Thyroid gland (tissue), 4 donors: ENCODE results near the gene SHROOM2. TPM values are rescaled to one million over a fixed set of nuclear protein-coding genes. Genes with fewer than 3 reads are reported as not detected.

Experiments used
- DNase-seq, 2 donors: peaks; one replicate each; pipeline ENCODE4 v3.0.0-alpha.2; 2019
- H3K27ac ChIP-seq, 3 donors: fragments of 200-600 bp; sonication (generic); 1 replicate in 2 of 3; 2 replicates in 1 of 3; pipeline ENCODE4 v1.5.1; 2016 to 2019; ENCODE audit warnings: mild to moderate bottlenecking in 1 of 3, moderate library complexity in 1 of 3
- H3K27me3 ChIP-seq: fragments of 200-600 bp; sonication (generic); one replicate; pipeline ENCODE4 v1.5.1; 2019
- H3K36me3 ChIP-seq, 2 donors: fragments of 200-600 bp; sonication (generic); one replicate each; pipeline ENCODE4 v1.5.1; 2016 to 2019
- H3K4me1 ChIP-seq, 2 donors: fragments of 200-600 bp; sonication (generic); one replicate each; pipeline ENCODE4 v1.5.1; 2017 to 2019
- H3K4me3 ChIP-seq, 3 donors: fragments of 200-600 bp; sonication (generic); replicated peaks in 1 of 3; 1 replicate in 2 of 3; 2 replicates in 1 of 3; pipeline ENCODE4 v1.5.1; 2016; ENCODE audit warnings: mild to moderate bottlenecking in 1 of 3
- H3K9me3 ChIP-seq: fragments of 200-600 bp; sonication (generic); one replicate; pipeline ENCODE4 v1.5.1; 2017
- POLR2A ChIP-seq, 2 donors: fragments of 450-650 bp; IDR thresholded peaks; one replicate each; pipeline ENCODE4 v1.6.1; 2017; ENCODE audit warnings: antibody characterized with exemption in 2 of 2, mild to moderate bottlenecking in 2 of 2, moderate library complexity in 1 of 2
- WGBS, 2 donors: methylation state at CpG; one replicate each; pipeline ENCODE4 v1.1.5; 2017; 5-methylcytosine and 5-hydroxymethylcytosine counted together
- intact Hi-C: fragments of 100-400 bp; cut with DNase I; formaldehyde crosslinking; loops from one replicate; pipeline ENCODE4 v1.15.1; 2023
- total RNA-seq, 4 donors: library from RNA; depleted of rRNA; stranded (reverse); fragments of >200 nt; gene quantifications; one replicate each; pipeline ENCODE4 v1.2.3, GENCODE V29; 2016
- TF ChIP-seq, protein P1 (sequence below), 6 experiments: fragments of 200-600 bp in 3 of 6; fragments of 450-650 bp in 3 of 6; sonication (generic) in 3 of 6; IDR thresholded peaks; one replicate each; pipeline ENCODE4 v1.5.1; 2016 to 2019; ENCODE audit warnings: antibody characterized with exemption in 6 of 6, mild to moderate bottlenecking in 2 of 6, inconsistent platforms in 1 of 6, moderate library complexity in 1 of 6

The SHROOM2 gene
- total RNA-seq, 4 donors from 2014 or later, result 2.8 to 16.5 (median 6.1) TPM

DNA sequence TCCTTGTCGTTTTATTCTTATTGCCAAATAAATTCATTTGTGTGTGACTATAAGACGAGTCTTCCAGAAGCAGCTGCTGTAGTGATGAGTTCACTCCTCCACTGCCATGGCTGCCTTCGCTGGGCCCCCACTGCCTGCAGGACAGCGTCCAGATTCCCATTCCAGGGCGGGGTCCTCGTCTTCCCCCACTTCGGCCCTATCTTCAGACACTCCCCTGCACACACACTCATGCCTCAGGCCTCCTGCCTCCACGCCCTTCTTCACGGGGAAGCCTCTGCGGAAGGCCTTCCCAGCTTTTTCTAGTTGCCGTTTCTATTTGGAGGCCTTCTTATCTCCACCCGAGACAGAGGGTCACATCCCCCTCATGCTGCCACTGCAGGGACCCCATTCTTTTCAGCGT lies 80.4 kb downstream of the SHROOM2 start:
- no peak overlapping the region for H3K4me3 ChIP-seq
- no peak for DNase-seq
- intact Hi-C loops, result no loop called here
- 75 to 79% methylated on average over 7 to 13 of the region's 13 CpGs for whole genome bisulfite sequencing, 2 donors
- H3K27me3 ChIP-seq, result no peaks in the 10 kb centered on the region
- H3K36me3 ChIP-seq, result no peaks in the 10 kb centered on the region
- H3K27ac ChIP-seq, result no peak overlapping the region
- TF ChIP-seq POLR2A (IDR thresholded peaks at IDR 0.05), result no peak
- TF ChIP-seq, protein P1, sequence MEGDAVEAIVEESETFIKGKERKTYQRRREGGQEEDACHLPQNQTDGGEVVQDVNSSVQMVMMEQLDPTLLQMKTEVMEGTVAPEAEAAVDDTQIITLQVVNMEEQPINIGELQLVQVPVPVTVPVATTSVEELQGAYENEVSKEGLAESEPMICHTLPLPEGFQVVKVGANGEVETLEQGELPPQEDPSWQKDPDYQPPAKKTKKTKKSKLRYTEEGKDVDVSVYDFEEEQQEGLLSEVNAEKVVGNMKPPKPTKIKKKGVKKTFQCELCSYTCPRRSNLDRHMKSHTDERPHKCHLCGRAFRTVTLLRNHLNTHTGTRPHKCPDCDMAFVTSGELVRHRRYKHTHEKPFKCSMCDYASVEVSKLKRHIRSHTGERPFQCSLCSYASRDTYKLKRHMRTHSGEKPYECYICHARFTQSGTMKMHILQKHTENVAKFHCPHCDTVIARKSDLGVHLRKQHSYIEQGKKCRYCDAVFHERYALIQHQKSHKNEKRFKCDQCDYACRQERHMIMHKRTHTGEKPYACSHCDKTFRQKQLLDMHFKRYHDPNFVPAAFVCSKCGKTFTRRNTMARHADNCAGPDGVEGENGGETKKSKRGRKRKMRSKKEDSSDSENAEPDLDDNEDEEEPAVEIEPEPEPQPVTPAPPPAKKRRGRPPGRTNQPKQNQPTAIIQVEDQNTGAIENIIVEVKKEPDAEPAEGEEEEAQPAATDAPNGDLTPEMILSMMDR (IDR thresholded peaks at IDR 0.05), result no peak
- H3K9me3 ChIP-seq, result no peaks in the 10 kb centered on the region
- no peaks in the 10 kb centered on the region for H3K4me1 ChIP-seq

DNA sequence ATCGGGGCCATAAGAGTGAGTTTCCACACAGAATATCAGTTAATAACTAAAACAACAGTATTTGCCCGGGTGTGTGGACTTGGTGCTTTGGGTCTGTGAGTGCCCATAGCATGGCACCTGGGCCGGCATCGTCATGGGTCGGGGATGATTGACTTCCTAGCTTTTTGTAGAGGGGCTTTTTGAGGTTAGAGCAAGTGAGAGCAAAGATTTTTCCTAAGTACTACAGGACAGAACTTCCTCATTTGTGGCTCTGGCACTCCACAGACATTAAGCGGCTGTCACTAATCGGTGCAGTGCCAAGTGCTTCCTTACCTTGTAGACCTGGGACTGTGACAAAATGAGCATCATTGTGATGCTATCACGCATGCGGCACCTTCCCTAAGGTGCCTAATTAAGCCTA lies 81.0 kb downstream of the SHROOM2 start:
- Histone ChIP-seq H3K36me3 (no peaks in the 10 kb centered on the region), H3K27me3 (no peaks in the 10 kb centered on the region), H3K9me3 (no peaks in the 10 kb centered on the region), H3K4me3 (no peak overlapping the region), H3K4me1 (no peaks in the 10 kb centered on the region), H3K27ac (no peak overlapping the region)
- no peak for DNase-seq
- WGBS, 2 donors, result 78 to 81% methylated on average over 9 of the region's 9 CpGs
- TF ChIP-seq, protein P1 (IDR thresholded peaks at IDR 0.05), result no peak
- TF ChIP-seq POLR2A (IDR thresholded peaks at IDR 0.05), result no peak
- intact Hi-C loops, result no loop called here

DNA sequence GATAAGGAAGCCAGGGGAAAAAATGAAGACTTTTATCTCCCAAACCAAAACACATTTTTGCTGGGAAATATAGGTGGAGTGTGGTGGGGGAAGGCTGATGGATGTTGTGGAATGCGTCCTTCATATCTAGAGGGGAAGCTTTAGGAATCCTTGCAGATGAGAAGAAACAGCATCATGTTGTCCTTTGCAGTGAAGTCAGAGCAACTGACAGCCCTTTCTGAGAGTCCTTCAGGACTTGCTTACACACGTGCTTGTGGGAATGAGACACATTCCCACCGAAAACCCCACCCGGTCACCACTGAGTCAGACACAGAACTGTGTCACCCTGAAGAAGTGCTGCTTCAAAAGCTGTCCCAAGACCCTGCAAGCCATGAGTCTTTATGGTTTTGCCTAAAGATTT lies 81.5 kb downstream of the SHROOM2 start:
- no peak overlapping the region for H3K4me3 ChIP-seq
- H3K4me1 ChIP-seq, result no peaks in the 10 kb centered on the region
- H3K36me3 ChIP-seq, result no peaks in the 10 kb centered on the region
- H3K9me3 ChIP-seq, result no peaks in the 10 kb centered on the region
- WGBS, 2 donors, result 72 to 90% methylated on average over 4 of the region's 4 CpGs
- no peaks in the 10 kb centered on the region for H3K27me3 ChIP-seq
- intact Hi-C loops, result no loop called here
- TF ChIP-seq, protein P1 (IDR thresholded peaks at IDR 0.05), result no peak
- no peak overlapping the region for H3K27ac ChIP-seq
- no peak for DNase-seq

DNA sequence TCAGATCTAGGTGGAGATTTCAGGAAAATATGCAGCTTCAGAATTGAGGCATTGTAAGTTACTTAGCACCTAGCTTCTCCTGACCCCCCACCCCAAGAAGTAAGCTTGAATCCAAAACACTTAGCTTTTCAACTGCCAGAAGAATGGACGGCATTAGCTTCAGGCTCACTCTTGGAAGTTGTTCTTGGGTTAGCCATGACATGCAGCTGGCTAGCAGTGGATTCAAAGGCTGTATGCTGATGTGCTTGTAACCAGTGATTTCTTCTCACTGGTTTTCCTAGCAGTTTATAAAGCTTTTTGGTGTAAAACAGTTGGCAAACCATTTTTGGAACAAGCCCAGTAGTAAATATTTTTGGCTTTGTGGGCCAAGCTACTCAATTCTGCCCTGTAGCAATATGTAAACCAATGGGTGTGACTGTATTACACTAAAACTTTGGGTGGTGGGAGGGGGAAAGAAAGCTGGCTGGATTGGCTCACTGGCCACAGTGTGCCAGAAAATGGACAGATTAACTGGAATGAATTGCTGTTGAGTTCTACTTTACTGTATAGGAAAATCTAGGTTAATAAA lies 85.6 kb downstream of the SHROOM2 start:
- H3K4me1 ChIP-seq, result no peaks in the 10 kb centered on the region
- WGBS, 2 donors, result 60 to 67% methylated on average over 1 of the region's 1 CpG
- H3K27me3 ChIP-seq, result no peaks in the 10 kb centered on the region
- DNase-seq, result no peak
- intact Hi-C loops, result no loop called here
- TF ChIP-seq POLR2A (IDR thresholded peaks at IDR 0.05), result no peak
- H3K4me3 ChIP-seq, result no peak overlapping the region
- H3K27ac ChIP-seq, result no peak overlapping the region
- H3K9me3 ChIP-seq, result no peaks in the 10 kb centered on the region
- H3K36me3 ChIP-seq, result no peaks in the 10 kb centered on the region

DNA sequence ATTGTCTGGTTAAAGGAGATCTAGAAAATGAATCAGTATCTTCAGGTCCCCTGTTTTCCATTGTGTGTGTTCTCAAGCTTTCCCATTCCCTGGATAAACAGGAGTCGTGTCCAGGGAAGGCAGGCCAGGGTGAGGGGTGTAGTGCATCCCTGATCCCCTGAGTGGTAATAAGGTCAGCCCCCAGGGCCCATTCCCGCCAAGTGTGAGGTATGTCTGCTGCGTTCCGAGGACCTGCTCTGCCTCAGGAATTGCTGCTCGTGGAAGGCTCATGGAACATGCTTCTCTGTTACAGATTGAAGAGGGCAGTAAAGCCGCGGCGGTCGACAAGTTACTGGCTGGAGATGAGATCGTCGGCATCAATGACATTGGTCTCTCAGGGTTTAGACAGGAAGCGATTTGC lies 87.1 kb downstream of the SHROOM2 start:
- TF ChIP-seq, protein P1 (IDR thresholded peaks at IDR 0.05), result no peak
- no peak for TF ChIP-seq POLR2A (IDR thresholded peaks at IDR 0.05)
- no peaks in the 10 kb centered on the region for H3K9me3 ChIP-seq
- no peak overlapping the region for H3K4me3 ChIP-seq
- DNase-seq, result no peak
- intact Hi-C loops, result no loop called here
- WGBS, 2 donors, result 94 to 98% methylated on average over 4 to 12 of the region's 12 CpGs
- no peaks in the 10 kb centered on the region for H3K36me3 ChIP-seq
- no peaks in the 10 kb centered on the region for H3K27me3 ChIP-seq
- H3K4me1 ChIP-seq, result no peaks in the 10 kb centered on the region
- H3K27ac ChIP-seq, result no peak overlapping the region

DNA sequence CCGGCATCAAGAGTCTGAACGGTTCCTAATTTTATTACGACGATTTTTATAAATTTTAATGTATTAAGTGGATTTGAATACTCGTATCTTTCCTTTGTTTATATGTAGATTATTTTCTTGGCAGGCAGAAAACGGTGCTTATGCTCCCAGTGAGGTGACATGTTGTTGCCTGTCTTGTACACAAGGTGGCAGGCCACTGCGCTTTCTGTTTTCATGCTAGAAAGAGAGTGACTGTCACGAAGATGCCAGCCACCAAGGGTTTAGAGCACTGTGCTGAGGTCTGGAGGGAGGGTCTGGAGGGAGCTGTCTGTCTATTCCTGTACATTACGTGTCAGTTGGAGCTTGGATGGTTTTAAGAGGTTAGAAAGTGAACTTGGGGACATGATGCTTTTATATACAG lies 87.7 kb downstream of the SHROOM2 start:
- Histone ChIP-seq H3K4me3 (no peak overlapping the region), H3K9me3 (no peaks in the 10 kb centered on the region), H3K4me1 (no peaks in the 10 kb centered on the region), H3K27me3 (no peaks in the 10 kb centered on the region), H3K36me3 (no peaks in the 10 kb centered on the region), H3K27ac (no peak overlapping the region)
- intact Hi-C loops, result no loop called here
- no peak for TF ChIP-seq POLR2A (IDR thresholded peaks at IDR 0.05)
- TF ChIP-seq, protein P1 (IDR thresholded peaks at IDR 0.05), result peak in 4 of 6 experiments; percentile 23 to 44 (median 32)
- DNase-seq, result peak; percentile 9 to 31
- WGBS, 2 donors, result 54 to 64% methylated on average over 9 of the region's 9 CpGs
